Inferior parietal cortex (tissue), 1 donor: ENCODE results near the gene ADAM10.
"Not testable (repeated sequence)": the region's sequence is repeated elsewhere in the genome, so short reads cannot be mapped to it uniquely, and the experiment has no call there.

Source experiments
- DNase-seq: peaks from one replicate; pipeline ENCODE4 v3.0.0-alpha.2; 2016; ENCODE audit errors: extremely low spot score

ADAM10 gene

GRCh38 chr15:58749532-58750337, at the start of gene ADAM10:
ADAM10 (minus strand) TSS chr15:58749707; CDS start chr15:58749534, 173 bp downstream.
- DNase-seq = peak; percentile 98

GRCh38 chr15:58797505-58797904, 48.0 kb upstream of the ADAM10 start:
- DNase-seq = no peak

GRCh38 chr15:58795825-58796224, 46.3 kb upstream of the ADAM10 start:
- no peak for DNase-seq

GRCh38 chr15:58793862-58794261, 44.4 kb upstream of the ADAM10 start:
- no peak for DNase-seq

- no peak for DNase-seq
Observed at GRCh38 chr15:58788056-58788710, 38.7 kb upstream of the ADAM10 start.

GRCh38 chr15:58785355-58785754, 35.8 kb upstream of the ADAM10 start:
- no peak for DNase-seq

GRCh38 chr15:58779554-58779953, 30.0 kb upstream of the ADAM10 start:
- no peak for DNase-seq

GRCh38 chr15:58777107-58777506, 27.6 kb upstream of the ADAM10 start:
- no peak for DNase-seq

GRCh38 chr15:58775402-58775801, 25.9 kb upstream of the ADAM10 start:
- DNase-seq = no peak

- no peak for DNase-seq
Observed at GRCh38 chr15:58773024-58773423, 23.5 kb upstream of the ADAM10 start.

- DNase-seq = no peak
Observed at GRCh38 chr15:58771621-58772250, 22.2 kb upstream of the ADAM10 start.

- peak; percentile 98 for DNase-seq
Observed at GRCh38 chr15:58770857-58771620, 21.5 kb upstream of the ADAM10 start, which contains the start of gene MINDY2. MINDY2 (plus strand) TSS chr15:58771302; CDS start chr15:58771396, 94 bp downstream.

GRCh38 chr15:58770519-58770856, 21.0 kb upstream of the ADAM10 start:
- DNase-seq = no peak

- not testable (repeated sequence) for DNase-seq
Observed at GRCh38 chr15:58768601-58769004, 19.1 kb upstream of the ADAM10 start.

- DNase-seq = no peak
Observed at GRCh38 chr15:58766290-58766689, 16.8 kb upstream of the ADAM10 start.

- DNase-seq = no peak
Observed at GRCh38 chr15:58764468-58764867, 15.0 kb upstream of the ADAM10 start.

GRCh38 chr15:58762731-58763130, 13.2 kb upstream of the ADAM10 start:
- DNase-seq = no peak

GRCh38 chr15:58762285-58762684, 12.8 kb upstream of the ADAM10 start:
- DNase-seq = no peak

GRCh38 chr15:58761010-58761388, 11.5 kb upstream of the ADAM10 start:
- no peak for DNase-seq

- no peak for DNase-seq
Observed at GRCh38 chr15:58760385-58761009, 11.0 kb upstream of the ADAM10 start.

- peak; percentile 53 for DNase-seq
Observed at GRCh38 chr15:58758141-58758540, 8.6 kb upstream of the ADAM10 start.

GRCh38 chr15:58755956-58756355, 6.4 kb upstream of the ADAM10 start:
- DNase-seq = no peak
